ENCODE measurements around the gene PCMTD2.

PCMTD2 gene

DNA sequence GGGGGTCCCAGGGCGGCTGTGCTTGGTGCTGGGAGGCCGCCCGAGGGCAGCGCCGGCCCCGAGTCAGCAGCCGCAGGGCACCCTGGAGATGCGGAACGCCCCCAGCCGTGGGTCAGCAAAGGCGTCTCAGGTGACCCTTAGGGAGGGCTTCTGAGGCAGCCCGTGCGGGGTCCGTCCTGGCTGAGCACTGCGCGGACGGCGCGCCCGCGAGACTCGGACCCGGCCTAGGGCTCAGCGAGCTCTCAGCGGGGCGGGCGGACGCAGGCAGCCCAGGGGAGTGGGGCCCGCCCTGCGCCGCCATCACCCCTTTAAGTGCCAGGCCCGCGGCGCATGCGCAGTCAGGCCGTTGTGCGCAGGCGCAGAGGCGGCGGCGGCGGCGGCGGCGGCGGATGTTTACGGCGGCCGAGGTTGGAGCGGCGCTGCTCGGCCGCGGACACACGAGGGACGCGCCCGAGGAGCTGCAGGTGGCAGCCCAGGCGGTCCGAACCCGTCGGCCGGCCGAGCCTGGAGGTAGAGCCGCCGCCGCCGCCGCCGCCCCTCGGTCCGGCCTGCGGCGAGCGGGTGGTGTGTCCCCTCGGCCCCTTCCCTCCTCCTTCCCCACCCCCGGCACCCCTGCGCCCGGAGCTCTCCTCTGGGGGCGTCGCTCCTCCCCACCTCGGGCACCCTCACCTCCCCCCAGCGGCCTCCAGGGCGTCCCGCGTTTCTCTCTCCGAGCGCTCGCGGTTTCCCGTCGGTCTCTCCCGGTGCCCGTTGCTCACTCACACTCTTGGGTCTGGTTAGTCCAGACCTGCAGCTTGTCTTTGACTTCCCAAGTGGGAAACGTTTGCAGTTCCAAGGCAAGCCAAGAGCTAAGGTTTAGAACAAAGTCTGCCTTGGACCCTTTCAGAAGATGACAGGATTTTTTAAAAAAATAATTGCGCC is at the start of gene PCMTD2:
PCMTD2 (plus strand) TSS at position 388 of the 921 bp plus-strand sequence. CDS start 4,218 bp downstream, outside the sequence.
- DNase-seq: peak; percentile 67 to 70

DNA sequence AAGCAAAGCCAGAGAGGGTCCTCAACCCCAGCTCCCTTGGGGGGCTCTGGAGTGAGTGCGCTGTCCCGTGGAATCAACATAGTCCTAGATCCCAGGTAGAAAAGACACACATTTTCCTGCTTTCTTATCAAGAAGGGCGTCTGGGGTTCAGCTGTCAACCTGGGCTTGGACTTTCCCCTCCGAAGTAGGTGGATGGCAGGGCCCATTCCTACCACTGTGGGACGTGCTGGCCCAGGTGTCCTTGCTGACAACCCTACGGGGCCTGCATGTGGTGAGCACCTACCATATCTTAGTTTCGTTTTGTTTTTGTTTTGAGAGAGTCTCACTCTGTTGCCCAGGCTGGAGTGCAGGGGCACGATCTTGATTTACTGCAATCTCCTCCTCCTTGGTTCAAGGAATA is 48.9 kb upstream of the PCMTD2 start:
- no peak for DNase-seq

GRCh38 chr20:64207641-64208590 is 47.6 kb upstream of the PCMTD2 start:
- DNase-seq: no peak

GRCh38 chr20:64209148-64209547 is 46.4 kb upstream of the PCMTD2 start:
- DNase-seq: no peak

- DNase-seq: no peak
Observed at GRCh38 chr20:64210656-64211369, 44.7 kb upstream of the PCMTD2 start.

- no peak for DNase-seq
Observed at GRCh38 chr20:64211874-64212658, 43.5 kb upstream of the PCMTD2 start.

DNA sequence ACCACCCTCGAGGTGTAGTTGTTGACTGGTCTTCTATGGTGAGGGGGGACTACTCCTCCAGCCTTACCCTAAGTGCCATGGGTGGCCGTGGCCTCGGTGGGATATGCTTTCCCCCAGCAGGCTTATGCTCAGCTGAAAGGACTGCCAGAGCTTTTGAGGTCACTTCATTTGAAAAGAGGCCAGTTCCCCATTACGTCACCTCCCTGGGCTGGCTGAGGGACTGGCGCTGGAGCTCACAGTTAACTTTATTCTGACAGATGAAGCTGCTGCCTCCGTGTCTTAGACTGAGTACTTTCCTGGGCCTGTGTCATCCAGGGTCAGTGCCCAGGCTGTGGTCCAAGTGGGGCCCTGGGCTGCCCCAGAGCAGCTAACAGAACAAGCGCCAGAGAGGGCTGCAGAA is 42.8 kb upstream of the PCMTD2 start:
- no peak for DNase-seq

DNA sequence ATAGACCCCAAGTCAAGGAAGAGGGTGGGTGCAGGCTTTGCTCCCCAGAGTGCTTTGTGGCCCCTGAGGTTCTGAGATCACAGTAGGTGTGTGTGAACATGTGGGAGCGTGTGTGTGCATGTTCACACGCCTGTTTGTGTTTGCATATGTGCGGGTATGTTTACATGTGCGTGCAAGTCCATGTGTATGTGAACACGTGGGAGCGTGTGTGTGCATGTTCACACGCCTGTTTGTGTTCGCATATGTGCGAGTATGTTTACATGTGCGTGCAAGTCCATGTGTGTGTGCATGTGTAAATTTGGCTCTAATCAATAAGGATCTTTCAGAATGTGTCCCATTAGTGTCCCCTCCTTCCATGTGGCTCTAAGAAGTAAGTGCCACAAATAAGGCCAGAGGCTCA is 41.4 kb upstream of the PCMTD2 start:
- DNase-seq: no peak

DNA sequence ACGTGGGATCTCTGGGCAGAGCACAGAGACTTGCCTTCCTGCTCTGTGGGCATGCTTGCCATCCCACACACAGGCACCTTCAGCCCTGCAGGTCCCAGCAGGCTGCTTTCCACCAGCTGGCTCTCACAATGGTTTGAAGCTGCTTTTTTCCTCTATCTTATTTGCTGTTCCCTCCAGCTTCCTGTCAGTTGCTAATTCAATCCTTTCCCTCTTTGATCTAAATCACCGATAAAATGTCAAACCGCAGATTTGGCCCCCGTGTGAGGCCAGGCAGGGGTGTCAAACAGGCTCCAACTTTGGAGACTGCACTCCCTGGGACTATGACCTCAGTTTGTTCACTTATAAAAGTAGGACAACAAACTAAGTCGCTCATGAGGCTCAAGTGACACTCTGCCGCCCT is 40.6 kb upstream of the PCMTD2 start:
- DNase-seq: no peak

DNA sequence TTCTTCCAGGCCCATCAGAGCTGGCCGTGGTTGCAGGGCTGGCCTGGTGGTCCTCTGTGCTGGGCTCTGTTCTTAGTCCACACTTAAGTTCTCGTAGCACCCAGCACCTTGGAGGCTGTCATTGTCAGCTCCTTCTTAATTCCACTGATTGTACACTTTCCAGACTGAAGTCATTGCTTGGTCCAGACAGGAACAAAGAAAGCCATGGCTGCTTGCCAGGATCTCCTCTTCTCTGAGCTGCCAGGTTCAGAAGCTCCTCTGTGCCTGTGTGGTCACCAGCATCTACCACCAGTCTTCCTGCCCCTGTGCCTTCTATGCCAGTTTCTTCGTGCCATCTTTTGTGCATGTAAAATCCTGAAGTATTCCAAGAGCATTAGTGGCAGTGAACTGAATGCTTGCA is 39.5 kb upstream of the PCMTD2 start:
- no peak for DNase-seq

DNA sequence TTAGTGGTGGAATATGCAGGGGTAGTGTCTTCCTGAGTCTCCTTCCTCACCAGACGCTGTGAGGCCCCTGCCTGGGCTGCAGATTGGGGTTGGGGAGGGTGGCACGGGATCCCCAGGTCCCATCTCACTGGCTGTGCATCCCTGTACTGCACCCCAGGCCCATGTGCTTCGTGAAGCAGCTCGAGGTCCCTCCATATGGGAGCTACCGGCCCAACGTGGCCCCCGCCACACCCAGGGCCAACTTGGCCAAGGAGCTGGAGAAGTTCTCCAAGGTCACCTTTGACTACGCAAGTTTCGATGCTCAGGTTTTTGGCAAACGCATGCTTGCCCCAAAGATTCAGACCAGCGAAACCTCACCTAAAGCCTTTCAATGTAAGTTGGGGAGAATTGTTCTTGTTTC is 38.6 kb upstream of the PCMTD2 start:
- DNase-seq: no peak

- DNase-seq: no peak
Observed at GRCh38 chr20:64217539-64218221, 37.9 kb upstream of the PCMTD2 start.

DNA sequence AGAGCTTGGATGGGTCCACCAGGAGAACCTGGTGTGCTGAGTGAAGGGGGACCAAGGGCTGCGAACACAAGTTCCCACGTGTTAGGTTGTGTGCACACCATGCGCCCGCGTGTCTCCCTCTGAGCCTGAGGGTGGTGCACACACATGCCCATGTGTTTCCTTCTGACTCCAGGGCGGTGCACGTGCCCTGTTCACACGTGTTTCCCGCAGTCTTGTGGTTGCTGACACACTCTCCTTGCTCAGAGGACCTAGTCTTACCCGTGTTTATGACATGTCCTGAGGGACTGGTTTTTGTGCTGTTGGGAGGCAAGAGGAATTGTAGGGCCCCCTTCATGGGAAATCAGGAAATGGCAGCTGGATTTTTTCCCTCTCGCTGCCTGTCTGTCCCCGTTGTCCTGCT is 36.3 kb upstream of the PCMTD2 start:
- no peak for DNase-seq

GRCh38 chr20:64219730-64220129 is 35.8 kb upstream of the PCMTD2 start:
- no peak for DNase-seq

- no peak for DNase-seq
Observed at GRCh38 chr20:64220420-64220819, 35.1 kb upstream of the PCMTD2 start.

- DNase-seq: no peak
Observed at GRCh38 chr20:64220891-64221527, 34.5 kb upstream of the PCMTD2 start.

DNA sequence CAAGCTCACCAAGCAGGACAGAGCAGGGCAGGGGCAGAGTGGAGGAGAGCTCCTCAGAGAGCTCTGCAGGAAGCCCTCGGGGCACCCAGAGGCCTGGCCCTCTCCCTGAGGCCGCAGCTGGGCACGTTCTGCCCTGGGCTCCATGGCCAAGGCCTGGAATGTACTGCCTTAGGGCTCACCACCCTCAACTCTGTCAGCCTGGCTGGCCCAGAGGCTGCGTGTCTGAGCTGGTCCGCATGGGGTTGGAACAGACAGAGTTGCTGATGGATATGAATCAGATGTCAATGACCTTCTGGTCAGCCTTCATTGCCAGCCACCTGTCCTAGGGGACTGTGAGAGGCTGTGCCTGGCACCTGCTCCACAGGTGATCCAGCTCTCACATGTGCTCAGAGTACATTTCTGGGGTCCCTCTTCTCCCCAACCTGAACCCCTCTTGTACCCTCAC is 33.2 kb upstream of the PCMTD2 start:
- DNase-seq: no peak

GRCh38 chr20:64222851-64223525 is 32.6 kb upstream of the PCMTD2 start:
- no peak for DNase-seq

DNA sequence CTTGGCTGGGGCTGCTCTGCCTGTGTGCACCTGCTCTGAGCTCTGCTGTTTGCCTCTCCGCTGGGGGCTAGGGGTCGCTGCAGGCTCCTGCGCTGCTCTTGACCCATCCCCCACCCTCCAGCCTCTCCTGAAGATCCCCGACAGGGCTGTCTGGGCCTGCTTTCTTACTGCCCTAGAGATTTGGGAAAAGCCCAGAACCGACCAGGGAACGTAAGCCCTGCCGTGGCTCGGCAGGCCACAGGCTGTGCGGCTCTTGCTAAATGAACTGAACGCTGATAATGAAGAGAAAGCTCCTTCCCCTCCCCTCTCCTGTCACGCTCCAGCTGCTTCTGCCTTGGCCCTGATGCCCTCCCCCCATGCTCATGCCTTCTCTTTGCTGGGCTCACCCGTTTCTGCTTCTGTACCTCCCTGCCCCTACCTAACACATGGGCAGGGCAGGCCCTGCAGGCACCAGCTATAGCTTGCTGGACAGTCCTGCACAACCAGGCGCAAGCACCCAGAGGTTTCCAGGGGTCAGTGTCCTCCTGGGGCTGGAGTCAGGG is 32.0 kb upstream of the PCMTD2 start:
- DNase-seq: no peak
